ENCODE results near the gene CMYA5.
A peak's percentile ranks its signal among the peaks of the same experiment; 100 is the strongest.
"Not testable (repeated sequence)": the region's sequence is repeated elsewhere in the genome, so short reads cannot be mapped to it uniquely, and the experiment has no call there.

Gene CMYA5

DNA sequence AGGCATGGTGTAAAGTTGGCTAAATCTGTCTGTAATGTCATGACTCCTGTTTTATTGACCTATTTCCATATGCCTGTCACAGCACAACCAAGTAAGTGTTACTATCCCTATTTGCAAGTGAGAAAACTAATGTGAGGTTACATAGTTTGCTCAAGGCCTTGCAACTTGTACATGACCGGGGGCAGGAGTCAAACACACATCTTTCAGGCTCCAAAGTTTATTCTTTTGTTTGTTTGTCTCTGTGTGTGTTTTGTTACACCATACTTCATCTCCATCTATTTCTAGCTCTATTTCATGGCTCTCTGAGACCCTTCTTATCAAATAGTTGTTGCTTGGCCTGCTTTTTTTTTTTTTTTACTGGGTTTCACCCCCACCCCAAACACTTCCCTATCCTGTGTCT is 70.2 kb downstream of the CMYA5 start:
- Histone ChIP-seq H3K27ac (ENCODE audit: low read depth in 2 of 2, low read length in 2 of 2) (no peak overlapping the region), H3K4me3 (ENCODE audit: low read length in 2 of 2) (no peak overlapping the region), H3K4me1 (ENCODE audit: control insufficient read depth in 2 of 2, insufficient read depth in 2 of 2, low read length in 2 of 2) (no peaks in the 10 kb centered on the region), H3K36me3 (ENCODE audit: control insufficient read depth in 2 of 2, insufficient read depth in 2 of 2, low read length in 2 of 2) (no peaks in the 10 kb centered on the region), H3K27me3 (ENCODE audit: control insufficient read depth in 2 of 2, insufficient read depth in 2 of 2, low read length in 2 of 2) (no peaks in the 10 kb centered on the region), H3K9me3 (ENCODE audit: control insufficient read depth in 2 of 2, low read length in 2 of 2) (no peaks in the 10 kb centered on the region), H3K9ac (ENCODE audit: low read depth in 1 of 2, low read length in 2 of 2) (no peak overlapping the region)

DNA sequence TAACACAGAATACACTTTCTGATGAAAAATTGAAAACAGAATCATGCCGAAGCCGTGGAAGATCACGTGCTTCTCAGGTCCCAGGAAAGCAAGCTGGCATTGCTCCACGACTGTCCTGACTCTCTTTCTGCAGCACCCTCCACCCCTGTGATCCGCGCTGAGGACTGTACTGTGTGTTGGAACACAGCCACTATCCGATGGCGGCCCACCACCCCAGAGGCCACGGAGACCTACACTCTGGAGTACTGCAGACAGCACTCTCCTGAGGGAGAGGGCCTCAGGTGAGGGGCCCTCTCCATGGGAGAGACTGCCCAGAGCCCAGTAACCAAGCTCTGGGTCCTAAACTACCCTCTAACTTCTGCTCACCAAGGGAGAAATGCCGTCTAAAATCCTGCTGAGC is 73.3 kb downstream of the CMYA5 start:
- Histone ChIP-seq H3K27ac (ENCODE audit: low read depth in 2 of 2, low read length in 2 of 2) (no peak overlapping the region), H3K4me1 (ENCODE audit: control insufficient read depth in 2 of 2, insufficient read depth in 2 of 2, low read length in 2 of 2) (no peaks in the 10 kb centered on the region), H3K36me3 (ENCODE audit: control insufficient read depth in 2 of 2, insufficient read depth in 2 of 2, low read length in 2 of 2) (no peaks in the 10 kb centered on the region)

DNA sequence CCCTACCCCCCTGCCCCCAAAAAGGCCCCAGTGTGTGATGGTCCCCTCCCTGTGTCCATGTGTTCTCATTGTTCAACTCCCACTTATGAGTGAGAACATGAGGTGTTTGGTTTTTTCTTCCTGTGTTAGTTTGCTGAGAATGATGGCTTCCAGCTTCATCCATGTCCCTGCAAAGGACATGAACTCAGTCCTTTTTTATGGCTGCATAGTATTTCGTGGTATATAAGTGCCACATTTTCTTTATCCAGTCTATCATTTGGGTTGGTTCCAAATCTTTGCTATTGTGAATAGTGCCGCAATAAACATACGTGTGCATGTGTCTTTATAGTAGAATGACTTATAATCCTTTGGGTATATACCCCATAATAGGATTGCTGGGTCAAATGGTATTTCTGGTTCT is 74.5 kb downstream of the CMYA5 start:
- not testable (repeated sequence) for H3K4me1 ChIP-seq (ENCODE audit: control insufficient read depth in 2 of 2, insufficient read depth in 2 of 2, low read length in 2 of 2); H3K9me3 ChIP-seq (ENCODE audit: control insufficient read depth in 2 of 2, low read length in 2 of 2); H3K36me3 ChIP-seq (ENCODE audit: control insufficient read depth in 2 of 2, insufficient read depth in 2 of 2, low read length in 2 of 2); H3K9ac ChIP-seq (ENCODE audit: low read depth in 1 of 2, low read length in 2 of 2); H3K27ac ChIP-seq (ENCODE audit: low read depth in 2 of 2, low read length in 2 of 2); H3K27me3 ChIP-seq (ENCODE audit: control insufficient read depth in 2 of 2, insufficient read depth in 2 of 2, low read length in 2 of 2); H3K4me3 ChIP-seq (ENCODE audit: low read length in 2 of 2)

More for the DNA sequence above, 73.3 kb downstream of the CMYA5 start:
- Histone ChIP-seq H3K9me3 (ENCODE audit: control insufficient read depth in 2 of 2, low read length in 2 of 2) (no peaks in the 10 kb centered on the region), H3K4me3 (ENCODE audit: low read length in 2 of 2) (no peak overlapping the region), H3K9ac (ENCODE audit: low read depth in 1 of 2, low read length in 2 of 2) (no peak overlapping the region), H3K27me3 (ENCODE audit: control insufficient read depth in 2 of 2, insufficient read depth in 2 of 2, low read length in 2 of 2) (no peaks in the 10 kb centered on the region)

DNA sequence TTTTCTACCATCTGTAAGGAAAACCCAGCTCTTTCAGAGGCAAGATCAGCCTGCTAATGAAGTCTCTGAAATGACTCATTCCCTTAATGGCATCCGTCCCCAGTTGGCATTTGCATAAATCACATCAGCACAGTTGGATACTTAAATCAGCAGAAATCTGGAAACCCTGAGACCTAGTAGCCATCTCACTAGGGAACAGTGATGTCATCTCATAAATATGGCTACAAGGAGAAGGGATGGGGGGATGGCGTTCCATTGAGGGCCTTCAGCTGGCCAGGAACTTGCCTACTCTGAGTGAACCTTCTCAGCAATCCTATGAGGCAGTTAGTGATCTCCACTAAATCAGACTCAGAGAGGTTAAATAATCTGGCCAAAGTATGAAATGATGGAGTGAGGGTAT is 81.8 kb downstream of the CMYA5 start:
- Histone ChIP-seq H3K4me1 (ENCODE audit: control insufficient read depth in 2 of 2, insufficient read depth in 2 of 2, low read length in 2 of 2) (no peaks in the 10 kb centered on the region), H3K9me3 (ENCODE audit: control insufficient read depth in 2 of 2, low read length in 2 of 2) (no peaks in the 10 kb centered on the region), H3K27ac (ENCODE audit: low read depth in 2 of 2, low read length in 2 of 2) (no peak overlapping the region), H3K9ac (ENCODE audit: low read depth in 1 of 2, low read length in 2 of 2) (no peak overlapping the region), H3K27me3 (ENCODE audit: control insufficient read depth in 2 of 2, insufficient read depth in 2 of 2, low read length in 2 of 2) (no peaks in the 10 kb centered on the region), H3K36me3 (ENCODE audit: control insufficient read depth in 2 of 2, insufficient read depth in 2 of 2, low read length in 2 of 2) (no peaks in the 10 kb centered on the region), H3K4me3 (ENCODE audit: low read length in 2 of 2) (no peak overlapping the region)

DNA sequence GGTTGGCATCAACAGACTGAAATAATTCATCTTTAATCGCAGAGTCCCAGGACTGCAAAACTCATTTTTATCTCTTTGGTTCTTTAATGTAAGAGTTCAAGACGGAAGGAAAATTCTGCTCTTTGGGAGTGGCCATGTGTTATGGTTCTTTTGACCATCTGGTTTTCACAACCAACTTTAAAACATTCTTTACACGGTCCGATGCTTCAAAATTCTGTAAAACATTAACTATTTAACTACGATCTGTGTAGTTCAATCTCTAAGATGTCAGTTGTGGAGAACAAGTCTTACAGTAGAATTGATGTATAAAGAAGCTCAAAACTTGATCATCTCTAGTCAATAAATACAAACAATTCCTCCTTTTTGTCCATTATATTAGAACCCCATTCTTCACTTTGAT is 83.0 kb downstream of the CMYA5 start:
- no peak overlapping the region for H3K9ac ChIP-seq (ENCODE audit: low read depth in 1 of 2, low read length in 2 of 2)
- H3K4me3 ChIP-seq (ENCODE audit: low read length in 2 of 2), result no peak overlapping the region
- no peak overlapping the region for H3K27ac ChIP-seq (ENCODE audit: low read depth in 2 of 2, low read length in 2 of 2)
- H3K4me1 ChIP-seq (ENCODE audit: control insufficient read depth in 2 of 2, insufficient read depth in 2 of 2, low read length in 2 of 2), result no peaks in the 10 kb centered on the region
- no peaks in the 10 kb centered on the region for H3K27me3 ChIP-seq (ENCODE audit: control insufficient read depth in 2 of 2, insufficient read depth in 2 of 2, low read length in 2 of 2)
- H3K9me3 ChIP-seq (ENCODE audit: control insufficient read depth in 2 of 2, low read length in 2 of 2), result no peaks in the 10 kb centered on the region
- no peaks in the 10 kb centered on the region for H3K36me3 ChIP-seq (ENCODE audit: control insufficient read depth in 2 of 2, insufficient read depth in 2 of 2, low read length in 2 of 2)

DNA sequence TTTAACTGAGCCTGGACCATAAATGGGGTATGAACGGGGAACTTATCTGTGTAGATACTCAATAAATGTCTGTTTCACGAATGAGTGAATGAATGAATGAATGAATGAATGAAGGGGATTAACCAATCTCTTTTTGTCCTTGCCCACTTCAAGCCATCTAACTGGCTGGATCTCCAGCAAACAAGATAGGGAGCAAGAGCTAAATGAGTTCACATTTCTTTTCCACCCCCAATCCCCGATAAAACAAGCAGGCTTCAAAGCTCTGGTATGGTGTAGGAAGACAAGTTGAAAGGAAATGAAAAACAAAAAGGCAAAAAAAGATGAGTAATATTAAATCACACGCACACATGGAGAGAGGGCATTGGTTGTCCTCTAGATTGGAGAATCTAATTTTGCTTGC is 84.0 kb downstream of the CMYA5 start:
- no peak overlapping the region for H3K9ac ChIP-seq (ENCODE audit: low read depth in 1 of 2, low read length in 2 of 2)
- H3K4me3 ChIP-seq (ENCODE audit: low read length in 2 of 2), result no peak overlapping the region
- no peaks in the 10 kb centered on the region for H3K4me1 ChIP-seq (ENCODE audit: control insufficient read depth in 2 of 2, insufficient read depth in 2 of 2, low read length in 2 of 2)
- H3K9me3 ChIP-seq (ENCODE audit: control insufficient read depth in 2 of 2, low read length in 2 of 2), result no peaks in the 10 kb centered on the region
- H3K36me3 ChIP-seq (ENCODE audit: control insufficient read depth in 2 of 2, insufficient read depth in 2 of 2, low read length in 2 of 2), result no peaks in the 10 kb centered on the region
- H3K27ac ChIP-seq (ENCODE audit: low read depth in 2 of 2, low read length in 2 of 2), result no peak overlapping the region
- no peaks in the 10 kb centered on the region for H3K27me3 ChIP-seq (ENCODE audit: control insufficient read depth in 2 of 2, insufficient read depth in 2 of 2, low read length in 2 of 2)

DNA sequence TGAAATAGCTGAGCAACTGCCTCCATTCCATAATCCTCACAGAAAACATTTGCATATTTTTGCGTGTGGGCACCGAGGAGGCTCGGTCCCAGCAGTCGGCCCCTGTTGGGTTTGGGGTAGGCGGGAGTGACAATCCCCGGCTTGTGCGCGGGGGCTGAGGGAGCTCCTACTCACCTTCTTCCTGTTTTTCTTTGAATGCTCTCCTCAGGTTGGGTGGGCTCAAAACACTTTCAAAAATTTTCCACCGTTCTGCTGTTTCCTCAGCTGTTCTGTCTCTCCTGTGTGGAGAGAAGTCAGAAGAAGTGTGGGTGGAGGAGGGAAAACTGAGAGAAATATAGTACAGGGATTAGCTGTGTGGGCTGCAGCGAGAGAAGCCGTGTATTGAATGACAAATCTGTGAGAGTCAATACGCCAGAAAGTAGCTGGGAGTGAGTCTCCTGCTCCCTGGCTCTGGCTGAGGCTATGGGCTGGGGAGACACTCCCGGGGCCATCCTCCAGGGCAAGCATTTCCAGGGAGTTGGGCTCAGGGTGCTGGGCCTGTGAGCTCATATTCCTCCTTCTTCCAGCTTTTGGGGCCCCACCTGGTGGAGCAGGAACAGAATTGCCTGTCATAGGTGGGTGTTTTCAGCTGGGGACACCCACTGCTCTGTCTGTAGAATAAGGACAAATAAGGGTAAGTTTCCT is 84.7 kb downstream of the CMYA5 start:
- no peaks in the 10 kb centered on the region for H3K27me3 ChIP-seq (ENCODE audit: control insufficient read depth in 2 of 2, insufficient read depth in 2 of 2, low read length in 2 of 2)
- H3K9me3 ChIP-seq (ENCODE audit: control insufficient read depth in 2 of 2, low read length in 2 of 2), result no peaks in the 10 kb centered on the region
- no peaks in the 10 kb centered on the region for H3K36me3 ChIP-seq (ENCODE audit: control insufficient read depth in 2 of 2, insufficient read depth in 2 of 2, low read length in 2 of 2)
- H3K27ac ChIP-seq (ENCODE audit: low read depth in 2 of 2, low read length in 2 of 2), result no peak overlapping the region
- H3K9ac ChIP-seq (ENCODE audit: low read depth in 1 of 2, low read length in 2 of 2), result no peak overlapping the region
- no peak overlapping the region for H3K4me3 ChIP-seq (ENCODE audit: low read length in 2 of 2)
- H3K4me1 ChIP-seq (ENCODE audit: control insufficient read depth in 2 of 2, insufficient read depth in 2 of 2, low read length in 2 of 2), result no peaks in the 10 kb centered on the region

DNA sequence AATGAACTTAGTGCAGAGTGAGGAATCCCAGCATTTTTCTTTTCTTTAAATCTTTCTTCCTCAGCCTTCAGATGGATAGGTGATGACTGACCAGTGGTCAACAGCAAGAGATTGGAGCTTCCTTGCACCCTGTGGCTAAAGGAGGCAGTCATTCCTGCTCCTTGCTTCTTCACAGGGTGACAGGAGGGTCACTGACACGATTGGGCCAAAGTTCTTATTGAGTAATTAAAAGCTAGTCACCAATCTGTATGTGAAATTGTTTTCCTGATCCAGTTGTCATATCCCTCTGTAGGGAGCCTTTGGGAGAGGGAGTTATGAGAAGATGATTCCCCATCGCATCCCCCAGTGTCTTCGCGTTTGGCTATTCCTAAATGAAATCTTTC is 85.2 kb downstream of the CMYA5 start:
- no peaks in the 10 kb centered on the region for H3K27me3 ChIP-seq (ENCODE audit: control insufficient read depth in 2 of 2, insufficient read depth in 2 of 2, low read length in 2 of 2)
- no peak overlapping the region for H3K9ac ChIP-seq (ENCODE audit: low read depth in 1 of 2, low read length in 2 of 2)
- no peaks in the 10 kb centered on the region for H3K36me3 ChIP-seq (ENCODE audit: control insufficient read depth in 2 of 2, insufficient read depth in 2 of 2, low read length in 2 of 2)
- no peak overlapping the region for H3K4me3 ChIP-seq (ENCODE audit: low read length in 2 of 2)
- no peaks in the 10 kb centered on the region for H3K9me3 ChIP-seq (ENCODE audit: control insufficient read depth in 2 of 2, low read length in 2 of 2)
- no peaks in the 10 kb centered on the region for H3K4me1 ChIP-seq (ENCODE audit: control insufficient read depth in 2 of 2, insufficient read depth in 2 of 2, low read length in 2 of 2)
- H3K27ac ChIP-seq (ENCODE audit: low read depth in 2 of 2, low read length in 2 of 2), result no peak overlapping the region

DNA sequence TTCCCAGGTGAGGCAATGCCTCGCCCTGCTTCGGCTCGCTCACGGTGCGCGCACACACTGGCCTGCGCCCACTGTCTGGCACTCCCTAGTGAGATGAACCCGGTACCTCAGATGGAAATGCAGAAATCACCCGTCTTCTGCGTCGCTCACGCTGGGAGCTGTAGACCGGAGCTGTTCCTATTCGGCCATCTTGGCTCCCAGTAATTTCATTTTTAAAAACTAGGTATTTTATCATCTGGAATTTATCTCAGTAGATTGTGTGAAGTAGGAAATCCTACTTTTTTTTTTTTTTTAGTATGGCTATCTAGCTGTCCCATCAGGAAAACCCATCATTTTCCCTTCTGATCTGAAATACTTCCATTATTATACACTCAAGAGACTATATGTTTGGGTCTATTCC is 95.1 kb downstream of the CMYA5 start:
- not testable (repeated sequence) for H3K9me3 ChIP-seq (ENCODE audit: control insufficient read depth in 2 of 2, low read length in 2 of 2); H3K36me3 ChIP-seq (ENCODE audit: control insufficient read depth in 2 of 2, insufficient read depth in 2 of 2, low read length in 2 of 2); H3K27me3 ChIP-seq (ENCODE audit: control insufficient read depth in 2 of 2, insufficient read depth in 2 of 2, low read length in 2 of 2); H3K4me1 ChIP-seq (ENCODE audit: control insufficient read depth in 2 of 2, insufficient read depth in 2 of 2, low read length in 2 of 2); H3K27ac ChIP-seq (ENCODE audit: low read depth in 2 of 2, low read length in 2 of 2)
- peak overlapping the region in 1 of 2 donors; percentile 62 for H3K4me3 ChIP-seq (ENCODE audit: low read length in 2 of 2)
- peak overlapping the region; percentile 12 to 26 for H3K9ac ChIP-seq (ENCODE audit: low read depth in 1 of 2, low read length in 2 of 2)

DNA sequence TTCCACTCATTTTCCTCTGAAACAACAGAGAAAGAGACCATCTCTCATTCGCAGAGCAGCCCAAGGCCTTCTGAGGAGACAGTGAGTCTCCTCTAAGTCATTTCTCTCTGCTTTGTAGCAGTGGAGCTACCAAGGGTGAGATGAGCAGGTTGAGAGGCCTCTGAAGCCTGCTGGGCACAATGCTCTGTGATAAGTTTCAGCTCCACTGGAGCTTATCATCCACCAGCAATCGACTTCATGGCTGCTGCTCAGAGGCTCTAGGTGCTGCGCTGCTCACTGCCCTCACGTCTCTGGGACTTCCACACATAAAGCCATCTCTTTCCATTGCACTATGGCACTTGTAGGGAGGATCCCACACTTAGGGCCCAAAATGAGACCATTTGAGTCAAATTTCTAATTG is 96.3 kb downstream of the CMYA5 start:
- no peaks in the 10 kb centered on the region for H3K36me3 ChIP-seq (ENCODE audit: control insufficient read depth in 2 of 2, insufficient read depth in 2 of 2, low read length in 2 of 2)
- H3K27ac ChIP-seq (ENCODE audit: low read depth in 2 of 2, low read length in 2 of 2), result no peak overlapping the region
- H3K9me3 ChIP-seq (ENCODE audit: control insufficient read depth in 2 of 2, low read length in 2 of 2), result no peaks in the 10 kb centered on the region
- no peak overlapping the region for H3K9ac ChIP-seq (ENCODE audit: low read depth in 1 of 2, low read length in 2 of 2)
- no peak overlapping the region for H3K4me3 ChIP-seq (ENCODE audit: low read length in 2 of 2)
- no peaks in the 10 kb centered on the region for H3K27me3 ChIP-seq (ENCODE audit: control insufficient read depth in 2 of 2, insufficient read depth in 2 of 2, low read length in 2 of 2)
- H3K4me1 ChIP-seq (ENCODE audit: control insufficient read depth in 2 of 2, insufficient read depth in 2 of 2, low read length in 2 of 2), result no peaks in the 10 kb centered on the region

DNA sequence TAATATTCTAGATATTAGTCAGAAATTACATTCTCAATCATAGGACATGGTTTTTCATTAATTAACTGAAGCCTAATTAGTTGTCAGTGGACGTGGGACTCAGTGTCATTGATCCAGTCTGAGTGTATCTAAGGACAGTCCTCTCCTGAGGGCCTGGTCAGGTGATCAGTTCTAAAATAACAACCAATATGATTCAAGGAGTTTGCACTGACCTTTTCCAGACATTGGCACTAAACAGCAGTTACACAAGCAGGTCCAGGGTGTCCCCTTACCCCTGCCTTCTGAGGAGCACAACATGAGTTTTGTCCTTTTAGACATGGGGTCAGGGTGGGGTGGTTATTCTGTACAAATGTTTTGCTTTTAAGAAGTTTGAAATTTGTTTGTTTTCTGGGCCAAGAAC is 97.8 kb downstream of the CMYA5 start:
- Histone ChIP-seq H3K36me3 (ENCODE audit: control insufficient read depth in 2 of 2, insufficient read depth in 2 of 2, low read length in 2 of 2) (no peaks in the 10 kb centered on the region), H3K4me1 (ENCODE audit: control insufficient read depth in 2 of 2, insufficient read depth in 2 of 2, low read length in 2 of 2) (no peaks in the 10 kb centered on the region), H3K9ac (ENCODE audit: low read depth in 1 of 2, low read length in 2 of 2) (no peak overlapping the region), H3K27me3 (ENCODE audit: control insufficient read depth in 2 of 2, insufficient read depth in 2 of 2, low read length in 2 of 2) (no peaks in the 10 kb centered on the region), H3K4me3 (ENCODE audit: low read length in 2 of 2) (no peak overlapping the region), H3K27ac (ENCODE audit: low read depth in 2 of 2, low read length in 2 of 2) (no peak overlapping the region), H3K9me3 (ENCODE audit: control insufficient read depth in 2 of 2, low read length in 2 of 2) (no peaks in the 10 kb centered on the region)

Data from mucosa of rectum (tissue), 2 donors.